CD14-positive monocyte (primary cell): ENCODE data around the gene AMER1. TPM values are rescaled to one million over a fixed set of nuclear protein-coding genes. Genes with fewer than 3 reads are reported as not detected.

Source experiments
- DNase-seq, 3 donors: peaks; one replicate each; pipeline ENCODE4 v3.0.0-alpha.2; 2011 to 2022
- H2AFZ ChIP-seq: 2 replicates; pipeline ENCODE4 v1.6.0; 2012; ENCODE audit warnings: mild to moderate bottlenecking, low read depth, low read length, inconsistent platforms; ENCODE audit not compliant: insufficient read depth, poor library complexity, severe bottlenecking
- H3K27ac ChIP-seq, 2 donors: 1 replicate in 1 of 2; 2 replicates in 1 of 2; pipeline ENCODE4 v1.5.1; 2012 to 2013; ENCODE audit warnings: low read length in 2 of 2, control low read depth in 1 of 2, inconsistent platforms in 1 of 2, low read depth in 1 of 2, mild to moderate bottlenecking in 1 of 2
- H3K27me3 ChIP-seq, 2 donors: one replicate each; pipeline versions ENCODE4 v1.6.0 to v1.6.1; 2011 to 2013; ENCODE audit warnings: low read length in 2 of 2; ENCODE audit not compliant: control insufficient read depth in 2 of 2, insufficient read depth in 2 of 2
- H3K36me3 ChIP-seq, 2 donors: replicated peaks in 1 of 2; 1 replicate in 1 of 2; 2 replicates in 1 of 2; pipeline versions ENCODE4 v1.5.1 to v1.6.1; 2012 to 2013; ENCODE audit warnings: low read length in 2 of 2, control low read depth in 1 of 2, inconsistent platforms in 1 of 2, mild to moderate bottlenecking in 1 of 2; ENCODE audit not compliant: insufficient read depth in 2 of 2, control insufficient read depth in 1 of 2
- H3K4me1 ChIP-seq, 2 donors: 1 replicate in 1 of 2; 2 replicates in 1 of 2; pipeline versions ENCODE4 v1.5.1 to v1.6.1; 2012 to 2013; ENCODE audit warnings: low read length in 2 of 2, control low read depth in 1 of 2, inconsistent platforms in 1 of 2, mild to moderate bottlenecking in 1 of 2, moderate library complexity in 1 of 2; ENCODE audit not compliant: insufficient read depth in 2 of 2, control insufficient read depth in 1 of 2
- H3K4me2 ChIP-seq: replicated peaks from 2 replicates; pipeline ENCODE3; 2012; ENCODE audit warnings: low read length, moderate library complexity, mild to moderate bottlenecking; ENCODE audit not compliant: poor library complexity, severe bottlenecking; ENCODE audit errors: extremely low read depth
- H3K4me3 ChIP-seq, 3 experiments: fragments of 200-600 bp in 1 of 3; sonication (generic) in 1 of 3; replicated peaks in 1 of 3; 1 replicate in 2 of 3; 2 replicates in 1 of 3; pipeline ENCODE4 v1.5.1; 2011 to 2013; ENCODE audit warnings: low read length in 3 of 3, mild to moderate bottlenecking in 3 of 3, control low read depth in 2 of 3, low read depth in 2 of 3, inconsistent platforms in 1 of 3, moderate library complexity in 1 of 3
- H3K79me2 ChIP-seq: 2 replicates; pipeline ENCODE4 v1.6.0; 2012; ENCODE audit warnings: mild to moderate bottlenecking, control low read depth, inconsistent platforms, low read length, moderate library complexity; ENCODE audit not compliant: insufficient read depth
- H3K9ac ChIP-seq: 2 replicates; pipeline ENCODE4 v1.6.0; 2017; ENCODE audit warnings: low read length, mild to moderate bottlenecking; ENCODE audit not compliant: insufficient read depth, poor library complexity, severe bottlenecking
- H3K9me3 ChIP-seq, 2 donors: replicated peaks in 1 of 2; 1 replicate in 1 of 2; 2 replicates in 1 of 2; pipeline versions ENCODE4 v1.5.1 to v1.6.1; 2012 to 2013; ENCODE audit warnings: low read length in 2 of 2, control low read depth in 1 of 2; ENCODE audit not compliant: control insufficient read depth in 1 of 2, insufficient read depth in 1 of 2
- H4K20me1 ChIP-seq: 2 replicates; pipeline ENCODE4 v1.6.0; 2012; ENCODE audit warnings: mild to moderate bottlenecking, low read length, control low read depth, moderate library complexity; ENCODE audit not compliant: insufficient read depth
- H3K27ac Mint-ChIP-seq, 7 donors: one replicate each; pipeline ENCODE4 v1.8.0; 2020; ENCODE audit warnings: mild to moderate bottlenecking in 7 of 7, mixed read lengths in 7 of 7, moderate library complexity in 6 of 7, inconsistent platforms in 2 of 7
- H3K27me3 Mint-ChIP-seq, 3 donors: one replicate each; pipeline ENCODE4 v1.8.0; 2021 to 2022; ENCODE audit warnings: low read depth in 3 of 3, mild to moderate bottlenecking in 3 of 3, mixed read lengths in 3 of 3, moderate library complexity in 3 of 3, inconsistent platforms in 1 of 3
- H3K36me3 Mint-ChIP-seq, 2 donors: one replicate each; pipeline ENCODE4 v1.8.0; 2020; ENCODE audit warnings: mixed read lengths in 2 of 2, inconsistent platforms in 1 of 2, mild to moderate bottlenecking in 1 of 2
- H3K4me1 Mint-ChIP-seq: one replicate; pipeline ENCODE4 v1.8.0; 2020; ENCODE audit warnings: mild to moderate bottlenecking, mixed read lengths
- H3K4me3 Mint-ChIP-seq, 2 donors: one replicate each; pipeline ENCODE4 v1.8.0; 2020; ENCODE audit warnings: mild to moderate bottlenecking in 2 of 2, mixed read lengths in 2 of 2, moderate library complexity in 1 of 2
- H3K9me3 Mint-ChIP-seq, 7 donors: one replicate each; pipeline ENCODE4 v1.8.0; 2020 to 2022; ENCODE audit warnings: mixed read lengths in 7 of 7, mild to moderate bottlenecking in 6 of 7, moderate library complexity in 6 of 7, inconsistent platforms in 2 of 7
- CTCF ChIP-seq: fragments of 200-600 bp; IDR thresholded peaks from one replicate; pipeline ENCODE4 v1.8.0; 2022; ENCODE audit warnings: antibody characterized with exemption, mild to moderate bottlenecking
- WGBS: methylation state at CpG from one replicate; pipeline ENCODE4 v1.1.5; 2013; ENCODE audit warnings: missing lambda C conversion rate; ENCODE audit not compliant: insufficient coverage; 5-methylcytosine and 5-hydroxymethylcytosine counted together
- intact Hi-C, 2 donors: fragments of 100-400 bp; cut with micrococcal nuclease; formaldehyde crosslinking; loops; one replicate each; pipeline versions ENCODE4 v1.15.0 to v1.15.1; 2023
- polyA plus RNA-seq, 3 donors: library from polyadenylated mRNA; depleted of rRNA in 1 of 3; unstranded in 2 of 3; stranded (reverse) in 1 of 3; fragments of 300-500 nt in 2 of 3; fragments of >200 nt in 1 of 3; fragmentation: Illumina TruSeq in 2 of 3; gene quantifications; 1 replicate in 2 of 3; 2 replicates in 1 of 3; pipeline ENCODE4 v1.2.3, GENCODE V29; 2012 to 2021

The AMER1 gene
- polyA plus RNA-seq, 3 donors, result 0.02 to 0.97 (median 0.03) TPM

DNA sequence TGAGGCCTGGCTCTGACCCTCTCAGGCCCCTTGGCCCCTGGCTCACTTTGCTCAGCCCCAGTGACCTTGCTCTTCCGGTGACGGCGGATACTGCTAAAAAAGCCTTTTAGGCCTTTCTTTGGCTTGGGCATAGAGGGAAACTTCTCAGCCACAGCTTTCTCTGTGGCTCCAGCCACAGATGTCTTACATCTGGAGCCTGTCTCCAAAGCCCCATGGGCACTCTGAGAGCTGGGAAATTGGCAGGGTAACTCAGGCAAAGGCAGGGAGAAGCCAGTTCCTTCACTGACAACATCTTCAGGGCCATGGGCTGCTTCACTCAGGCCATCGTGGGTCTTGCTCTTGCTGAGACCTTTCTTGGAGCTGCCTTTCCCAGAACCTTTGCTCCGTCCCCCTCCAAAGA lies 12.8 kb downstream of the AMER1 start:
- Histone ChIP-seq H3K27me3 (no peaks in the 10 kb centered on the region), H3K4me3 (no peak overlapping the region), H3K36me3 (no peaks in the 10 kb centered on the region), H3K4me1 (no peaks in the 10 kb centered on the region), H3K4me2 (no peak overlapping the region), H3K9me3 (no peaks in the 10 kb centered on the region), H2AFZ (no peak overlapping the region), H3K27ac (no peak overlapping the region), H4K20me1 (no peaks in the 10 kb centered on the region), H3K9ac (no peak overlapping the region), H3K79me2 (no peaks in the 10 kb centered on the region)
- Mint-ChIP-seq H3K4me1 (no peaks in the 10 kb centered on the region), H3K27me3 (peaks cover 0 to 9% (median 2%) of the 10 kb centered on the region in 3 donors), H3K27ac (no peak overlapping the region), H3K36me3 (peaks cover 13 to 15% of the 10 kb centered on the region in 2 donors), H3K9me3 (peaks cover 0 to 5% (median 0%) of the 10 kb centered on the region in 7 donors), H3K4me3 (no peak overlapping the region)
- intact Hi-C loops, result no loop called here
- DNase-seq, result no peak
- no peak for TF ChIP-seq CTCF
- no CpG with 5 or more reads among the region's 5 CpGs for whole genome bisulfite sequencing

- Histone ChIP-seq H4K20me1 (no peaks in the 10 kb centered on the region), H3K4me1 (no peaks in the 10 kb centered on the region), H3K79me2 (no peaks in the 10 kb centered on the region), H3K27me3 (no peaks in the 10 kb centered on the region), H3K4me3 (no peak overlapping the region), H3K9ac (no peak overlapping the region), H3K36me3 (no peaks in the 10 kb centered on the region), H3K9me3 (no peaks in the 10 kb centered on the region), H2AFZ (no peak overlapping the region), H3K4me2 (no peak overlapping the region), H3K27ac (no peak overlapping the region)
- H3K27me3 Mint-ChIP-seq, result peaks cover 0 to 9% (median 2%) of the 10 kb centered on the region in 3 donors
- no peak overlapping the region for H3K4me3 Mint-ChIP-seq
- no peak for DNase-seq
- intact Hi-C loops, result no loop called here
- peaks cover 13 to 15% of the 10 kb centered on the region in 2 donors for H3K36me3 Mint-ChIP-seq
- H3K4me1 Mint-ChIP-seq, result no peaks in the 10 kb centered on the region
- no peak overlapping the region for H3K27ac Mint-ChIP-seq
- peaks cover 0 to 5% (median 0%) of the 10 kb centered on the region in 7 donors for H3K9me3 Mint-ChIP-seq
- 100% methylated on average over 1 of the region's 3 CpGs for WGBS
- TF ChIP-seq CTCF, result no peak
Observed at GRCh38 chrX:64192040-64192439, 13.5 kb downstream of the AMER1 start.
